GM19099 (cell line): ENCODE results near the gene CHRD.

ENCODE experiments used
- POLR2A ChIP-seq: IDR thresholded peaks from 3 replicates; pipeline ENCODE4 v1.6.1; 2011; ENCODE audit warnings: low read depth; ENCODE audit not compliant: insufficient read length; ENCODE audit errors: extremely low read depth

The CHRD gene

GRCh38 chr3:184379358-184380184 is at the start of gene CHRD:
TSS of gene CHRD (plus strand) at chr3:184380054. CDS start at chr3:184380319, 265 bp downstream.
- TF ChIP-seq POLR2A: no peak

DNA sequence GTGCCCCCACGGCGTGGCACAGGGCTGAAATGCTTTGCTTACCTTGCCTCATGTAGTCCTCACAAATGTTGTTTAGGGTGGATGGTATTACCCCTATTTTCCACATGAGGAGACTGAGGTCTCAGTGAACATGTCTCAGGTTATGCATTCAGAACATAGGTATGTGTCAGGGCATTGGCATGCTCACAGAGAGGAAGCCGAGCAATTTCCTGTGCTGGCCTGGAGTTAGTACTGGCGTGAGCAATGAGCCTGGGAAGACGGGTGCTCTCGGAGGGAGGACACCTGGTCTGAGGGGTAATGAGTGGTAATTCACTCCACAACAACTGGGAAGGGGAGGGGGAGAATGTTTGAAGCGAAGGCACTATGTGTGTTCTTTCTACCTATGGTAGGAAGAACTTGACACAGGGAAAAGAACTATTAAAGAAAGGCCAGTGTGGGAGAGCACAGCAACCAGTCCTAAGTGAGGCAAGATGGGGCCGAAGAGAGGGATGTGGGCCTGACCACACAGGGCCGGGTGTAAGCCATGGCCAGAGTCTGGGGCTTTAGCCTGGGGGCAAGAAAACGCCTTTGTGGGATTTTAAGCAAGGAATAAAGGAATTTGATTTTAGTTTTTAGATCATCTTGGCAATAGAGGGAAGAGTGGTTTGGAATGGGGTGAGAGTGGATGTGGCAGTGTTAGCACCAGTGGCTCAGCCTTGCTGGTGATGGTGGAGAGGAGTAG is 47.3 kb upstream of the CHRD start:
- no peak for TF ChIP-seq POLR2A

DNA sequence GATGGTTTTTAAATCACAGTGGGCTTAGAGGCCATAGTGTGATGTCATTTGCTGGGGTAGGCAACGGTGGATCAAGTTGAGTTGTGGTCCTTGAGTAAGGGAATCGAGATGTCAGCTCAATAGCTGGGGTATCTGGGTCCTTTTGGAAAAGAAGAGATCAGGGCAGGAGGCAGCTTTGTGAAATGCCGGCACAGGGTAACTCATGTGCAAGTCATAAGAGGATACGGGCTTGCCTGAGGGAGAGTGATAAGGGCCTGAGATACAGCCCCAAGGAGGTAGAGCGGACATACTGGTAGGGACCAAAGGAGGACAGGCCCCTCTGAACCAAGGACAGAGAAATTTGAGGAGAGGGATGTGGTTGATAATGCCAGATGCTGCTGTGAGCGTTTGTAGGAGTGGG is 46.7 kb upstream of the CHRD start:
- TF ChIP-seq POLR2A: no peak

- no peak for TF ChIP-seq POLR2A
These were observed 46.2 kb upstream of the CHRD start for GRCh38 chr3:184333700-184334099.

DNA sequence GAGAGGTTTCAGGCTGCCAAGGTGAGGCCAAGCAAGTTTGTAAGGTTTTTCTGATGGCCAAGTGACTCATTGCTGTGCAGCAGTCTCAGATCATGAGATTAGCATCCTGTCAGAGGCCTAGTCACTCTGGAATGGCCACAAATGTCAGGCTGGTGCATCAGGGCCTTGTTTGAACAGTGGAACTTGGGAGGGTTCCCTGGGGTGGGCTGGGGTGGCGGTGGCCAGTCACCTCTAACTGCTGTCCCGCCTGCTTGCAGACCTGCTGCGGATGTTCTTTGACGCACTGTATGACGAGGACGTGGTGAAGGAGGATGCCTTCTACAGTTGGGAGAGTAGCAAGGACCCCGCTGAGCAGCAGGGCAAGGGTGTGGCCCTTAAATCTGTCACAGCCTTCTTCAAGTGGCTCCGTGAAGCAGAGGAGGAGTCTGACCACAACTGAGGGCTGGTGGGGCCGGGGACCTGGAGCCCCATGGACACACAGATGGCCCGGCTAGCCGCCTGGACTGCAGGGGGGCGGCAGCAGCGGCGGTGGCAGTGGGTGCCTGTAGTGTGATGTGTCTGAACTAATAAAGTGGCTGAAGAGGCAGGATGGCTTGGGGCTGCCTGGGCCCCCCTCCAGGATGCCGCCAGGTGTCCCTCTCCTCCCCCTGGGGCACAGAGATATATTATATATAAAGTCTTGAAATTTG is 45.2 kb upstream of the CHRD start:
- TF ChIP-seq POLR2A: no peak

- no peak for TF ChIP-seq POLR2A
These were observed 44.6 kb upstream of the CHRD start for GRCh38 chr3:184335291-184335660.

DNA sequence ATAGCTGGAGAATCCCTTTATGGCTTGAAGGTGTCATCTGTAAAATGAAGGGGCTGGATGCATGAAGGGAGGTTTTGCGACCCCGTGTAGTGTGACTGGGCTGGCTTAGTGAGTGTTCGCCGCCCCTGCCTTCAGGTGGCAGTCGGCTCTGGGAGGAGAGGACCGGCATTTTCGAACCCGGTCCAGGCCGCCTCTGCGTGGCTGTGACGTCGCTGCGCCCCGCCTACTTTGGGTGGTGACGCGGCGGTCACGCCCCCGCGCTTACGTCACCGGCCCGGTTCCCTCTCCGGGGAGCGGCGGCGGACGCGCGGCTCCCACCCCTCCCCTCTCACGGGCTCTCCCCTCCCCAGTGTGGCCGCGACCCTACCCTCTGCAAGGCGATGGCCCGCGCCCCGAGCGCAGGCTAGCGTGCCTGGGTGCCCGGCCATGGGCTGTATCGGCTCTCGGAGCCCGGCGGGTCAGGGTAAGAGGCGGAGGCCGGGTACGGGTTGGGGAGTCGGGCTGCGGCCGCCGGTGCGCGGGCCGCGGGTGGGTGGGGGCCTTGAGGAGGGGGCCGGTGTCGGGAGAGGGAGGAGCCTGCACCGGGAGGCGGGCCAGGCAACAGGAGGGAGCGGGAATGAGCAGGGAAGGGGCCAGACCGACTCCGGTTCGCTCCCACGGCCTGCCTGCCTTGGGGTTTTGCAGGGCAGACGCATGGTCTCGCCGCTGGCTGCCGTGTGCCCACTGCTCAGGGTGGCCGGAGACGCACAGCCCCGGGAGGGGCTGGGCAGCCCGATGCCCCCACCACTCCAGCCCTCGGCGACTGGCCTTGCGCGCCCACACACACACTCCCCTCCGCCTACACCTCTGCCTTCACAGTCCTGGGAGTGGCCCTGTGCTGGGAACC is 44.0 kb upstream of the CHRD start:
- no peak for TF ChIP-seq POLR2A

DNA sequence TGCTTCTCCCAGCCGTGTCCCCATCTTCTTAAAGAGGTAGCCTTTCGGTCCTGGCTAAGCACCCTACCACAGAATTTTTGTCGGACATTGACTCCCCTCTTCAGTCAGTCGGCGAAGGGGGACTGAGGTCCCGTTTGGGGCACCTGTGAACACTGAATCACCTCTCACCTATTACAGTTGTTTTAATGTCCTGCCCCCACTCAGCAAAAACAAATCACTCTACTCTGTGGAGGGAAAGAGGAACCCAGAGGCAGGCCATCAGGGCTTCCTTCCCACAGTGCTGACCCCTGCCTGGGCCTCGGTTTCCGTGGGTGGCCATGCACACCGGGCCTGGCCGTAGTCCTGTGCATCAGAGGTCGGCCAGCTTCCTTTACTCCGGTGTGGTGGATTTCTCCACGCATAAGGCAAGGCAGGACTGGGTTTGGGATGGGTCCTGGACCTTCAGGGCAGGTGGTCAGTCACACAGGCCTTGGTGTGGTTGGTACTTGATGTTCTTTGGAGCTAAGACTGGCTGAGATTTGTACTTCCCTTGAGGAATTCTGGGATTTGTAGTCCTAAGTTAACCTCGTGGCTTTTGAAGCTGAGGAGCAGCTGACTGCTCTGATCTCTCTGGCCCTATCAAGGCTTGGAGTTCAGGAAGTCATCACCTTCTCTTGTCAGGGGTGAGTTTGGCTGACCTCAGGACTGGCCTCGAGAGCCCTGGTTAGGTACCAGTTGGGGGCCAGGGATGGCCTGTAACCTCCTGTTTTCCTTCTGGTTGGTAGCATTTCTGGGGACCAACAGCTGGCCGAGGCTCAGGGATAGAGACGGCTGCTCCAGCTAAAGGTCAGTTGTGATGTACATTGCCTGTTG is 43.1 kb upstream of the CHRD start:
- TF ChIP-seq POLR2A: no peak

- no peak for TF ChIP-seq POLR2A
These were observed 42.5 kb upstream of the CHRD start, which contains the start of gene FAM131A for GRCh38 chr3:184337399-184337714. TSS of gene FAM131A (plus strand) at chr3:184337600. CDS start at chr3:184337631, 31 bp downstream.

GRCh38 chr3:184337981-184338380 is 41.9 kb upstream of the CHRD start:
- TF ChIP-seq POLR2A: no peak

GRCh38 chr3:184338511-184338945 is 41.3 kb upstream of the CHRD start:
- TF ChIP-seq POLR2A: no peak

DNA sequence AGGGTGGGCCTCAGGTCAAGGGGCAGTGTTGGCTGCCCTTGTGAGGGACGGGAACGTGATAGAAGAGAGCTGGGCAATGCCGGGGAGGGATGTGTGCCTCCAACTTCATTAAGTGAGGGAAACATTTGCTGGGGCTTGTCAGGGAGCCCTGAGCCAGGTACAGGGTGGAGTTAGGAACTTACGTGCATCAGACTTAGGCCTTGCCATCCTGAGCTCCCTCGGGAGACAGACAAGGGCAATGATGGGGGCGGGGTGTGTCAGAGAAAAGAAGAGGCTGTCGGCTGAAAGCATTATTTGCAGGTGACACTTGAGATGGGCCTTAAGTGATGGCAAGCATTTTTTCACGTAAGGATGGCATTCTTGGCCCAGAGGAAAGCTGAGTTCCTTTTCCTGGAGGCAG is 40.9 kb upstream of the CHRD start:
- TF ChIP-seq POLR2A: no peak

DNA sequence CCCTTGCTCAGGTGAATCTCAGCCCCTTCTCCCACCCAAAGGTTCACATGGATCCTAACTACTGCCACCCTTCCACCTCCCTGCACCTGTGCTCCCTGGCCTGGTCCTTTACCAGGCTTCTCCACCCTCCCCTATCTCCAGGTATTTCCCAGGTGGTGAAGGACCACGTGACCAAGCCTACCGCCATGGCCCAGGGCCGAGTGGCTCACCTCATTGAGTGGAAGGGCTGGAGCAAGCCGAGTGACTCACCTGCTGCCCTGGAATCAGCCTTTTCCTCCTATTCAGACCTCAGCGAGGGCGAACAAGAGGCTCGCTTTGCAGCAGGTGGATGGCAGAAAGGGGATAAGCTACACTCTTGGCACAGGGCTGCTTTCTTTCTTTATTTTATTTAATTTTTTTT is 37.9 kb upstream of the CHRD start:
- TF ChIP-seq POLR2A: no peak
